ENCODE data around the gene ATF6.

The ATF6 gene

GRCh38 chr1:161973924-161974845 lies 208.1 kb downstream of the ATF6 start:
- no peak overlapping the region for H3K27ac ChIP-seq (ENCODE audit: low read depth, low read length)
- H3K36me3 ChIP-seq (ENCODE audit: control insufficient read depth, insufficient read depth, low read length): no peaks in the 10 kb centered on the region
- H3K4me3 ChIP-seq (ENCODE audit: low read depth, low read length): no peak overlapping the region
- H3K9me3 ChIP-seq (ENCODE audit: control insufficient read depth, insufficient read depth, low read depth, low read length): no peaks in the 10 kb centered on the region
- H3K9ac ChIP-seq (ENCODE audit: low read length): no peak overlapping the region
- H3K27me3 ChIP-seq (ENCODE audit: control insufficient read depth, insufficient read depth, low read length): no peaks in the 10 kb centered on the region
- H3K4me1 ChIP-seq (ENCODE audit: control insufficient read depth, insufficient read depth, low read length): peaks cover 3% of the 10 kb centered on the region; the same call in 1 of the 2 replicates

GRCh38 chr1:161978011-161978790 lies 212.1 kb downstream of the ATF6 start:
- H3K27me3 ChIP-seq (ENCODE audit: control insufficient read depth, insufficient read depth, low read length): no peaks in the 10 kb centered on the region
- no peak overlapping the region for H3K9ac ChIP-seq (ENCODE audit: low read length)

GRCh38 chr1:161981126-161981525 lies 215.0 kb downstream of the ATF6 start:
- Histone ChIP-seq H3K9me3 (ENCODE audit: control insufficient read depth, insufficient read depth, low read depth, low read length) (no peaks in the 10 kb centered on the region; the same call in 1 of the 2 replicates), H3K9ac (ENCODE audit: low read length) (no peak overlapping the region), H3K4me3 (ENCODE audit: low read depth, low read length) (no peak overlapping the region), H3K36me3 (ENCODE audit: control insufficient read depth, insufficient read depth, low read length) (no peaks in the 10 kb centered on the region), H3K4me1 (ENCODE audit: control insufficient read depth, insufficient read depth, low read length) (no peaks in the 10 kb centered on the region), H3K27ac (ENCODE audit: low read depth, low read length) (no peak overlapping the region), H3K27me3 (ENCODE audit: control insufficient read depth, insufficient read depth, low read length) (no peaks in the 10 kb centered on the region)

More at GRCh38 chr1:161978011-161978790, 212.1 kb downstream of the ATF6 start:
- Histone ChIP-seq H3K36me3 (ENCODE audit: control insufficient read depth, insufficient read depth, low read length) (no peaks in the 10 kb centered on the region), H3K27ac (ENCODE audit: low read depth, low read length) (no peak overlapping the region), H3K4me3 (ENCODE audit: low read depth, low read length) (no peak overlapping the region), H3K9me3 (ENCODE audit: control insufficient read depth, insufficient read depth, low read depth, low read length) (no peaks in the 10 kb centered on the region; the same call in 1 of the 2 replicates), H3K4me1 (ENCODE audit: control insufficient read depth, insufficient read depth, low read length) (no peaks in the 10 kb centered on the region)

DNA sequence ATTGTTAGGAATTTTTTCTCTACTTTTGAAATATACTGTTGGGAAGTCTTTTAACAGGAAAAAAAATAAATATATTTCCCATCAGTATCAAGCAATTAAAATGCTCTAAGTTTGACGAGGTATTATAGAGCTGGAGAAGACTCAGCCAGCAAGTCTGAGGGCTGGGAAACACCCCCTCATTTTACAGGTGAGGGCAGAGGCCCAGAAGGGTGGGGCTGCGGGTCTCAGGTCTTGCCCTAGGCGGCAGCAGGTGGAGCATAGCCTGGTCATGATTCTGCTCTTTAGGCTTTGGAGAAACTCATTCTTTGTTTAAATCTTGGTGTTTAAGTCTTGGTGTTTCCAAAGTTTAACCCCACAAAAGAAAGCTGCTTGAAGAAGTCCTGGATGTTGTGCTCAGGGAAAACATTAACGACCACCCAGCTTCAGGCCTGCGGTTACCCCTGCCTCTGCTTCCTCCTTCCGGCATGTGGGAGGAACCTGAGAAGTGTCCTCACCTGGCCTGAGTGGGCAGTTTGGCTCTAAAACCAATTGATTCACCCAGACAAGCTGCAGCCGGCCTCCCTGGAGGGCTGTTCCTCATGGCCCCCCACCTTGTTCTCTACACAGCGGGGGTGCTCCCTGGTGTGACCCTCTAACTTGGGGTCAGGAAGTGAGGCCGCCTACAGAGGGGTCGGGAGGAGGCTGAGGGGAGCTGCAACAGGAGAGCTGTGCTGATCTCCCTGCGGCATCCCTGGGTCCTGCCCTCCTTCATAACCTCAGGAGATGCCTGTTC lies 215.8 kb downstream of the ATF6 start:
- Histone ChIP-seq H3K9ac (ENCODE audit: low read length) (no peak overlapping the region), H3K9me3 (ENCODE audit: control insufficient read depth, insufficient read depth, low read depth, low read length) (peaks cover 3% of the 10 kb centered on the region; the same call in 1 of the 2 replicates), H3K4me1 (ENCODE audit: control insufficient read depth, insufficient read depth, low read length) (no peaks in the 10 kb centered on the region), H3K4me3 (ENCODE audit: low read depth, low read length) (no peak overlapping the region), H3K27ac (ENCODE audit: low read depth, low read length) (no peak overlapping the region), H3K36me3 (ENCODE audit: control insufficient read depth, insufficient read depth, low read length) (no peaks in the 10 kb centered on the region), H3K27me3 (ENCODE audit: control insufficient read depth, insufficient read depth, low read length) (no peaks in the 10 kb centered on the region)

GRCh38 chr1:161982507-161982895 lies 216.4 kb downstream of the ATF6 start:
- Histone ChIP-seq H3K9ac (ENCODE audit: low read length) (no peak overlapping the region), H3K27me3 (ENCODE audit: control insufficient read depth, insufficient read depth, low read length) (no peaks in the 10 kb centered on the region), H3K4me1 (ENCODE audit: control insufficient read depth, insufficient read depth, low read length) (no peaks in the 10 kb centered on the region), H3K36me3 (ENCODE audit: control insufficient read depth, insufficient read depth, low read length) (no peaks in the 10 kb centered on the region), H3K9me3 (ENCODE audit: control insufficient read depth, insufficient read depth, low read depth, low read length) (peaks cover 8% of the 10 kb centered on the region), H3K27ac (ENCODE audit: low read depth, low read length) (no peak overlapping the region), H3K4me3 (ENCODE audit: low read depth, low read length) (no peak overlapping the region)

DNA sequence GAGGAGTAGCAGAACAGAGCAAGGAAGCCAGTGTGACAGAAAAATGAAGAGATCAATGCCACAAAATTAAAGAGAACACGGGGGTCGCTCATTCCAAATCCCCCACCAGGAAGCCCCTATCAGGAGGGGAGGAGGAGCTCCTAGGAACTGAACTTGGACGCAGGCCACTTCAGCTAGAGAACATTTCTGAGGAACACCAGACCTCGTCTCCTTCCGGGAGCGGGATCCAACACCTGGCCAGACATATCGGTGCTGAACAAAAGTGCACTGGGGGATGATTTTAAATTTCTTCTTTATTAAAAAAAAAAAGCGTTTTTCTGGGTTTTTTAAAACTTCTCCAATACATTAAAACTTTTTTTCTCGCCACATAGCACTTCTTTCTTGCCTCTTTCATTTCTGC lies 216.8 kb downstream of the ATF6 start:
- peaks cover 13% of the 10 kb centered on the region for H3K9me3 ChIP-seq (ENCODE audit: control insufficient read depth, insufficient read depth, low read depth, low read length)
- no peak overlapping the region for H3K4me3 ChIP-seq (ENCODE audit: low read depth, low read length)
- H3K27ac ChIP-seq (ENCODE audit: low read depth, low read length): no peak overlapping the region
- no peaks in the 10 kb centered on the region for H3K4me1 ChIP-seq (ENCODE audit: control insufficient read depth, insufficient read depth, low read length)
- H3K9ac ChIP-seq (ENCODE audit: low read length): no peak overlapping the region
- H3K36me3 ChIP-seq (ENCODE audit: control insufficient read depth, insufficient read depth, low read length): no peaks in the 10 kb centered on the region
- H3K27me3 ChIP-seq (ENCODE audit: control insufficient read depth, insufficient read depth, low read length): no peaks in the 10 kb centered on the region

DNA sequence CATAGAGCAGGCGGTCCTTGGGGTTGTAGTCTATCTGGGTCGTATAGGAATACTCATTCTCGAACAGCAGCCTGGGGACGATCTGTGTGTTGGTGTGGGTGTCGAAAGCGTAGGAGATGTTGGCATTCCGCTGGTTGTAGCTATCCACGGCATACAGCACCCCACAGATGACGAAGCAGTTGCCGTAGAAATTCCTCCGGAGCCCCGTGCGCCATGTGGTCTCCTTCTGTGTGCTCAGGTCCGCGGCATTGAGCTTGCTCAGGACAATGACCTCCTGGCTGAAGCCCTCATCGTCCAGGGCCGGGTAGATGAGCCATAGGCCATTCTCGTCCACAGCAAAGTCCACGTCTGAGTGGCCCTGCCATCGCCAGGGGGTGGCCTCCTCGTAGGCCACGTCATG lies 217.6 kb downstream of the ATF6 start:
- H3K4me3 ChIP-seq (ENCODE audit: low read depth, low read length): no peak overlapping the region
- H3K27me3 ChIP-seq (ENCODE audit: control insufficient read depth, insufficient read depth, low read length): no peaks in the 10 kb centered on the region
- H3K9ac ChIP-seq (ENCODE audit: low read length): no peak overlapping the region
- H3K36me3 ChIP-seq (ENCODE audit: control insufficient read depth, insufficient read depth, low read length): no peaks in the 10 kb centered on the region
- H3K27ac ChIP-seq (ENCODE audit: low read depth, low read length): no peak overlapping the region
- H3K9me3 ChIP-seq (ENCODE audit: control insufficient read depth, insufficient read depth, low read depth, low read length): peaks cover 14% of the 10 kb centered on the region
- H3K4me1 ChIP-seq (ENCODE audit: control insufficient read depth, insufficient read depth, low read length): no peaks in the 10 kb centered on the region

DNA sequence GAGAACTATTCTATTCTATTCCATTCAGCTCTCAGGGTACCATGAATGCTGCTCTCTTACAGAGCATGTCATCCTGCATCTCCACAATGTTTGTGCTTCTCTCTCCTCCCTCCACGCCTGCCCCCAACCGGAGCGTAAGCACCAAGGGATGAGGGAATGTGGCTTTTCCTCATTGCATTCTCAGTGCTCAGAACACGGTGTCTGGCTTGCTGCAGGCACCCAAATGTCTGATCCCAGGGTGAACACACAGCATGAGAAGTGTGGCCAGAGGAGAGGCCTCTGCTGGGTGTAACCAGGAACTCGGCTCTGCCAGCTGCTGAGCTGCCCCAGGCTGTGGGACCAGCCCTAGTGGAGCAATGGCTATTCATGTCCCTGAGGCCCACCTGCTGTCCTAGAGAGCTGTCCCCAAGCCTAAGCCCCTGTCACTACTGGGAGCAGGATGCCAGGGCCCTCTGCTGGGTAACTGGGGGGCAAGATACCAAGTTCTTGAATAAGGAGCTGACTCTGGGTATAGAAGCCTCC lies 219.2 kb downstream of the ATF6 start:
- Histone ChIP-seq H3K27me3 (ENCODE audit: control insufficient read depth, insufficient read depth, low read length) (no peaks in the 10 kb centered on the region), H3K4me1 (ENCODE audit: control insufficient read depth, insufficient read depth, low read length) (no peaks in the 10 kb centered on the region), H3K27ac (ENCODE audit: low read depth, low read length) (no peak overlapping the region), H3K9me3 (ENCODE audit: control insufficient read depth, insufficient read depth, low read depth, low read length) (peaks cover 14% of the 10 kb centered on the region), H3K36me3 (ENCODE audit: control insufficient read depth, insufficient read depth, low read length) (no peaks in the 10 kb centered on the region), H3K9ac (ENCODE audit: low read length) (no peak overlapping the region), H3K4me3 (ENCODE audit: low read depth, low read length) (no peak overlapping the region)

DNA sequence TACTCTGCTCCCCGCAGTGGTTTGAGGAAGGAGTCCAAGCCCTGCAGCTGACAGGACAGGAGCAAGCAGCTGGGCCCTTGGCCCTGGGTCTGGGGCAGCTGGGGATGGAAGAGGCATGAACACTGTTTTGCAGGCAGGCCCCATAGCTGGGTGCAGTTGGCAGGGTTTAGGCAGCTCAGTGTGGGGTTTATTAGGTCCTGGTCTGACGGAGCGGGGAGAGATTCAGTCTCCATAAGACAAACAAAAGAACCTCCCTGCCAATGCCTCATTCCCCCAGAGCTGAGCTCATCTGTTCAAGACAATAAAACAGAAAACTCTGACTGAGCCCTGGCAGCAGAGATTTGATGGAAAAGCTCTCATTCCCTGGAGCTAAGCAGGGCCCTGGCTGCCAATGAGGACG lies 220.2 kb downstream of the ATF6 start:
- Histone ChIP-seq H3K9me3 (ENCODE audit: control insufficient read depth, insufficient read depth, low read depth, low read length) (peaks cover 14% of the 10 kb centered on the region), H3K9ac (ENCODE audit: low read length) (no peak overlapping the region), H3K4me3 (ENCODE audit: low read depth, low read length) (no peak overlapping the region), H3K27ac (ENCODE audit: low read depth, low read length) (no peak overlapping the region), H3K36me3 (ENCODE audit: control insufficient read depth, insufficient read depth, low read length) (no peaks in the 10 kb centered on the region), H3K27me3 (ENCODE audit: control insufficient read depth, insufficient read depth, low read length) (no peaks in the 10 kb centered on the region), H3K4me1 (ENCODE audit: control insufficient read depth, insufficient read depth, low read length) (no peaks in the 10 kb centered on the region)

GRCh38 chr1:161987303-161987702 lies 221.2 kb downstream of the ATF6 start:
- Histone ChIP-seq H3K4me3 (ENCODE audit: low read depth, low read length) (no peak overlapping the region), H3K9ac (ENCODE audit: low read length) (no peak overlapping the region), H3K27me3 (ENCODE audit: control insufficient read depth, insufficient read depth, low read length) (no peaks in the 10 kb centered on the region), H3K36me3 (ENCODE audit: control insufficient read depth, insufficient read depth, low read length) (no peaks in the 10 kb centered on the region), H3K4me1 (ENCODE audit: control insufficient read depth, insufficient read depth, low read length) (no peaks in the 10 kb centered on the region), H3K9me3 (ENCODE audit: control insufficient read depth, insufficient read depth, low read depth, low read length) (peaks cover 14% of the 10 kb centered on the region), H3K27ac (ENCODE audit: low read depth, low read length) (no peak overlapping the region)
